Muscle layer of duodenum (tissue), 2 donors: ENCODE results near the gene RFLNA.
"Not testable (repeated sequence)": the region's sequence is repeated elsewhere in the genome, so short reads cannot be mapped to it uniquely, and the experiment has no call there.

Experiments
- H3K27ac ChIP-seq: one replicate; pipeline ENCODE4 v1.7.0; 2013; ENCODE audit warnings: mild to moderate bottlenecking, low read length
- H3K27me3 ChIP-seq: one replicate; pipeline ENCODE4 v1.7.0; 2013; ENCODE audit warnings: low read depth, mild to moderate bottlenecking, control low read depth, low read length
- H3K36me3 ChIP-seq, 2 donors: one replicate each; pipeline ENCODE4 v1.7.0; 2013; ENCODE audit warnings: low read length in 2 of 2, control low read depth in 1 of 2, mild to moderate bottlenecking in 1 of 2; ENCODE audit not compliant: insufficient read depth in 2 of 2, control insufficient read depth in 1 of 2
- H3K4me1 ChIP-seq, 2 donors: one replicate each; pipeline ENCODE4 v1.7.0; 2013; ENCODE audit warnings: low read length in 2 of 2, mild to moderate bottlenecking in 2 of 2, control low read depth in 1 of 2, moderate library complexity in 1 of 2; ENCODE audit not compliant: insufficient read depth in 2 of 2, control insufficient read depth in 1 of 2
- H3K4me3 ChIP-seq, 2 donors: one replicate each; pipeline ENCODE4 v1.7.0; 2013; ENCODE audit warnings: low read length in 2 of 2, low read depth in 1 of 2, mild to moderate bottlenecking in 1 of 2
- H3K9me3 ChIP-seq, 2 donors: one replicate each; pipeline ENCODE4 v1.7.0; 2013; ENCODE audit warnings: low read length in 2 of 2, control low read depth in 1 of 2, mild to moderate bottlenecking in 1 of 2; ENCODE audit not compliant: control insufficient read depth in 1 of 2
- donor health status: healthy.

Gene RFLNA

DNA sequence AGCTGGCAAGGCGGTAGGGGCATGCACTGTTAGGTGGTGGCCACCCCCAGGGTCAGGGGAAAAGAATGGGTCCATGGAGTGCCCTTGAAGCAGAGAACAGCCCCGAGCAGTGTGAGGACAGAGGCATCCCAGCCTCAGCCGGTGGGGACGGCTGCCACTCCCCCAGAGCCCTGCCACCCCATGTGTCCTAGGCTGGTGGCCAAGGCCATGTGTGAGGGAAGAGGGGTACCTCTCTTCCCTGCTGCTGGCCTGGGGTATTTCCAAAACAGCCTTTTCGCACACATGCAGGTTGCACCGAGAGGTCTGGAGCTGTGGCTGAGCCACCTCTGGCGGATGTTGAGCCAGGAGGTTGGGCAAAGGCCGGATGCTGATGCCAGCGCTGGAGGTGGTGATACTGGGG, 19.9 kb downstream of the RFLNA start:
- Histone ChIP-seq H3K9me3 (no peaks in the 10 kb centered on the region), H3K4me3 (no peak overlapping the region), H3K36me3 (no peaks in the 10 kb centered on the region), H3K27ac (no peak overlapping the region), H3K27me3 (no peaks in the 10 kb centered on the region), H3K4me1 (no peaks in the 10 kb centered on the region)

DNA sequence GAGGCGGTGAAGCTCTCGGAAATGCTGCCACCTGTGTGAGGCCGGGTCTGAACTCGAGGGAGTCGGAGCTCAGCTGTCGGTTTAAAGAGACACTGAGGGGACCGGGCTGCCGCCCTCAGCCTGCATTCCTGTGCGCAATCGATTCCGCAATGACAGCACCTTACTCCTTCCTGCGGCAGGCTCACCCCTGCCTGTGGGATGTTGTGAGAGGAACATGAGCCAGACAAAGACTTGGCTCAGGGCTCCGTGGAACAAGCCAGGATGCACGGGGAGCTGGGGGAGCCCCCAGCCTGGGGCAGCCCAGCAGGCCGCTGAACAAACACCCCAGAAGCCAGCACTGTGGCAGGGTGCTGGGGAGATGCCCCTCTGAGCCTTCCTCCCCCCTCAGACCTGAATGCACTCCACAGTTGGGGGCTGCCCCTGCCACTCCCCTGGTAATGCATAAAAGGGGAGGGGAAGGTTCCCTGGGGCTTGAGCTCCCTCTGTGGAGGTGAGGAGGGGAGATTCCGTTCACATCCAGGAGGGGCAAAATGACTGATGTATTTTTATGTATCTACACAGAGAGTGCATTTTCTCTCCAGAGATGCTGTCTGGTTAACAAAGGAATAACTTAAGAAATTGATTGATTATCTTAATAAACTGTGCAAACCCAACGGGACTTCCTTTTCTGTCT, 20.6 kb downstream of the RFLNA start:
- no peaks in the 10 kb centered on the region for H3K36me3 ChIP-seq
- H3K4me1 ChIP-seq: no peaks in the 10 kb centered on the region
- H3K27me3 ChIP-seq: no peaks in the 10 kb centered on the region
- no peaks in the 10 kb centered on the region for H3K9me3 ChIP-seq
- no peak overlapping the region for H3K4me3 ChIP-seq
- H3K27ac ChIP-seq: no peak overlapping the region

GRCh38 chr12:124316257-124316900, 21.5 kb downstream of the RFLNA start:
- Histone ChIP-seq H3K27me3 (no peaks in the 10 kb centered on the region), H3K9me3 (no peaks in the 10 kb centered on the region), H3K27ac (no peak overlapping the region), H3K36me3 (no peaks in the 10 kb centered on the region), H3K4me3 (no peak overlapping the region), H3K4me1 (no peaks in the 10 kb centered on the region)

GRCh38 chr12:124317400-124317799, 22.5 kb downstream of the RFLNA start:
- Histone ChIP-seq H3K27ac (no peak overlapping the region), H3K9me3 (no peaks in the 10 kb centered on the region), H3K4me1 (no peaks in the 10 kb centered on the region), H3K27me3 (no peaks in the 10 kb centered on the region), H3K36me3 (peaks cover 0 to under 1% of the 10 kb centered on the region in 2 donors), H3K4me3 (no peak overlapping the region)

DNA sequence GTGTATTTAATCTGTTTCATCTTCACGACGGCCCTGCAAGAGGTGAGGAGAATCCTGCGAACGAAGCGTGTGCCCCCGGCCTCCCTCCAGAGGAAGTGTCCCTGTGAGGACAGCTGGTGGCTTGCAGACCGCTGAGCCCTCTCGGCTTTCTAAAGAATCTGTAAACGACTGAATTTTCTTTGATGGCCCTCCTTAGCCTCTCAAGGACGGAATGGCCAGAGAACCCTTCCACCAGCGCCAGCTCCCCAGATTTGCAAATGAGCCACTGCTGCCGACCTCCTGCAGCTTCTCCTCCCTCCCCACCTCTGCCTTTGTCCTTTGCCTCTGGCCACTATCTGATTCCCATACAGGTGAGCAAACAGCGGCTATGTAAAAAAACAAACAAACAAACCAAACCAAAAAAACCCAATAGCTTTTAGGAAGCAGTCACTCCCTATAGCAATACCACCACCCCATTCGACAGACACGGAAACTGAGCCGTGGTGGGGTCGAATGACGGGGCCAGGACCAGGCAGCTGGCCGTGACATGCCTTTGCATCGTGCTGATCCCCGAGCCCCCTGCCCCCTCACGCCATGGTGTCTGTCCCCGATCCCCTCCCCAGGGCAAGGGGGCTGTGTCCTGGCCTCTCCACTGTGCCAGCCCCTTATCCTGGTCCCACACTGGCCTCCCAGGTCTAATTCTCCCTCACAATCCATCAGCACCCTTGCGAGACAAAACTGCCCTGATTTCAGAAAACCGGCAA, 23.6 kb downstream of the RFLNA start:
- Histone ChIP-seq H3K27ac (no peak overlapping the region), H3K36me3 (peaks cover 2 to 9% of the 10 kb centered on the region in 2 donors), H3K27me3 (no peaks in the 10 kb centered on the region), H3K9me3 (peaks cover 1 to 2% of the 10 kb centered on the region in 2 donors), H3K4me3 (no peak overlapping the region), H3K4me1 (no peaks in the 10 kb centered on the region)

DNA sequence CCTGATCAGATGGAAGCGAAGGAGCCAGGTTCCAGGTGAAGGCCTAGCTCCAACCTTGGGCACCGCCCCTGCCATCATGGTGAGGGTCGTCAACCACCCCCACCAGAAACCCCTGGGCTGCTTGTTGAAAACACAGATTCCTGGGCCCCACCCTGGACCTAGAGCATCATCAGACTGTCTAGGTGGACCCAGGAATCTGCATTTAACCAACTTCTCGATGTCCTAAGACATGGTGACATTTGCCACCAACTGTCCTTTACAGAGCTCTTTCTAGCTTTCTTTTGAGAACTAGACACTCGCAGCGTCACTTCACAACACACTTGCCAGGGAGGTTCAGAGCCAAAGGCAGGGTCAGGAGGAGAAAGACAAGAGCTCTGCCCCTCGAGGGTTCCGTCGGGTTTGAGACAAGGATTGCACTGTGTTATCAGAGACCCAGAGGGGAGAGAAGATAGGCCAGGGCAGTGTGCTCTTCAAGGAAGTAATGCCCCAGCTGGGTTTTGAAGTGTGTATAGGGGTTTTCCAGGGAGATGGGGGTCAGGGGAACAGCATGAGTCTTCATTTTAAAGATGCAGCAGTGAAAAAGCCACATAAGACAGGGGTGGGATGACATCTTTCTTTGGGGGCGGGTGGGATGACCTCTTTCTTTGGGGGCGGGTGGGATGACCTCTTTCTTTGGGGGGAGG, 24.6 kb downstream of the RFLNA start:
- no peak overlapping the region for H3K4me3 ChIP-seq
- H3K36me3 ChIP-seq: peaks cover 12 to 19% of the 10 kb centered on the region in 2 donors
- H3K9me3 ChIP-seq: peaks cover 9 to 12% of the 10 kb centered on the region in 2 donors
- no peaks in the 10 kb centered on the region for H3K4me1 ChIP-seq
- H3K27me3 ChIP-seq: no peaks in the 10 kb centered on the region
- H3K27ac ChIP-seq: no peak overlapping the region

DNA sequence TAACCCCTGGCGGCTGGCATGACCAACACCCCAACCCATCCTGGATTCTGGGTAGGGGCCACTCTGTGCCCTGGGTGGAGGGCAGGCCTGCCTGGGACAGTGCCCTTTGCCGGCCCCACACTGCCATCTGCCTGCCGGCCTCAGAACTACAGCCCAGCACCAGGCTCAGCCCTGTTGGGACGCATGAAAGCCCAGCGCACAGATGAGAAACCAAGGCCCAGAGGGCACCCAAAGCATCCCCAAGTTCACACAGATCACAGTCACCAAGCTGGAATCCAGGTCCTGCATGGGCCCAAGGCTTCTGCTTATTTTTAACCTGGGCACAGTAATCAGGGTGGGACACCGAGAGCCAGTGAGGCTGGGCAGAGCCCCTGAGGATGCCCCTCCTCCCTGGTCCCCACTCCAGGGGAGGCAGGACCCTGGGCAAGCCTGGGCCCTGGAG, 26.2 kb downstream of the RFLNA start:
- H3K27ac ChIP-seq: no peak overlapping the region
- H3K4me1 ChIP-seq: no peaks in the 10 kb centered on the region

GRCh38 chr12:124321556-124322270, 26.8 kb downstream of the RFLNA start:
- Histone ChIP-seq H3K36me3 (peaks cover 25 to 39% of the 10 kb centered on the region in 2 donors), H3K27ac (no peak overlapping the region), H3K27me3 (no peaks in the 10 kb centered on the region)

More for the DNA sequence above, 26.2 kb downstream of the RFLNA start:
- no peak overlapping the region for H3K4me3 ChIP-seq
- no peaks in the 10 kb centered on the region for H3K27me3 ChIP-seq
- H3K9me3 ChIP-seq: peaks cover 9 to 14% of the 10 kb centered on the region in 2 donors
- peaks cover 20 to 35% of the 10 kb centered on the region in 2 donors for H3K36me3 ChIP-seq

DNA sequence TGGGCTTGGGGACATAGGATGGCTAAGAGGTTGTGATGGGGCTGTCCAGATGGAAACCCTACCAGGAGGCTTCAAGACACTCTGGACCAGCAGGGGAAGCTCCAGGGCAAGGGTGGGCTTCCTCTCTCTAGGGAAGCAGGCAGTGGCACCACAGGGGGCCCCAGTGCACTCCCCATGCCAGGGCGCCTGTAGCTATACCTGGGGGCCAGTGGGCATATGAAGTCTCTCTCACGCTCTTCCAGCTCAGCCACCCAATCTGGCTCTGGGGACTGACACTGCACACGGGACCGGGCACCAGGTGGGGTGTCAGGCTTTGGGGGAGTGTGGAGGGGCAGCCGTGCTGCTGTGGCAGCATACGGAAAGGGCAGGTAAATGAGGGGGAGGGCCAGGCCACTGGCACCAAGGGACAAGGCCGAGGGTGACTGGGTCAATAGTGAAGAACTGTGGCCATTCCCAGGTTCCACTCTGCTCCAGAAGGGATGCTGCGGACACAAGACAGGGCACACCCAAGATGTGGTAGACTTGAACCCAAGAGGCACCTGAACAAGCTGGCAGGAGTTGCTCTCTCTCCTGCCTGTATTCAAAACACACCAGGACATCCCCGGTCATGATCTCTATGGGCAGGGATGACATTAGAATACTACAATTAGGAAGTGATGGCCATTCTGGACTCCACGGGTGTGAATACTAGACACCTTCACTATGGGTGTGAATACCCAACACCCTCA, 27.5 kb downstream of the RFLNA start:
- peaks cover 25 to 39% of the 10 kb centered on the region in 2 donors for H3K36me3 ChIP-seq
- H3K4me1 ChIP-seq: peaks cover 0 to 8% of the 10 kb centered on the region in 2 donors
- H3K4me3 ChIP-seq: no peak overlapping the region
- peaks cover 9 to 14% of the 10 kb centered on the region in 2 donors for H3K9me3 ChIP-seq
- H3K27me3 ChIP-seq: no peaks in the 10 kb centered on the region
- no peak overlapping the region for H3K27ac ChIP-seq

More at GRCh38 chr12:124321556-124322270, 26.8 kb downstream of the RFLNA start:
- no peak overlapping the region for H3K4me3 ChIP-seq
- peaks cover 9 to 14% of the 10 kb centered on the region in 2 donors for H3K9me3 ChIP-seq
- H3K4me1 ChIP-seq: peaks cover 0 to 1% of the 10 kb centered on the region in 2 donors

GRCh38 chr12:124322999-124323328, 28.1 kb downstream of the RFLNA start:
- peaks cover 25 to 39% of the 10 kb centered on the region in 2 donors for H3K36me3 ChIP-seq
- H3K4me1 ChIP-seq: peaks cover 0 to 14% of the 10 kb centered on the region in 2 donors
- not testable (repeated sequence) for H3K27ac ChIP-seq, H3K27me3 ChIP-seq, H3K4me3 ChIP-seq
- H3K9me3 ChIP-seq: peaks cover 9 to 14% of the 10 kb centered on the region in 2 donors
